Mucosa of gallbladder (tissue), 1 donor: ENCODE measurements around the gene LGALS16. TPM values are rescaled to one million over a fixed set of nuclear protein-coding genes. Genes with fewer than 3 reads are reported as not detected.
"Not testable (repeated sequence)": the region's sequence is repeated elsewhere in the genome, so short reads cannot be mapped to it uniquely, and the experiment has no call there.

ENCODE experiments used
- DNase-seq: peaks from one replicate; pipeline ENCODE4 v3.0.0-alpha.2; 2020; ENCODE audit warnings: low spot score
- total RNA-seq: library from RNA; stranded (reverse); gene quantifications from one replicate; pipeline ENCODE4 v1.2.1, GENCODE V29; 2021
- donor health status: DM: no; HTN: no; CAD: no.

The LGALS16 gene, protein sequence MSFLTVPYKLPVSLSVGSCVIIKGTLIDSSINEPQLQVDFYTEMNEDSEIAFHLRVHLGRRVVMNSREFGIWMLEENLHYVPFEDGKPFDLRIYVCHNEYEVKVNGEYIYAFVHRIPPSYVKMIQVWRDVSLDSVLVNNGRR
- not detected for total RNA-seq

DNA sequence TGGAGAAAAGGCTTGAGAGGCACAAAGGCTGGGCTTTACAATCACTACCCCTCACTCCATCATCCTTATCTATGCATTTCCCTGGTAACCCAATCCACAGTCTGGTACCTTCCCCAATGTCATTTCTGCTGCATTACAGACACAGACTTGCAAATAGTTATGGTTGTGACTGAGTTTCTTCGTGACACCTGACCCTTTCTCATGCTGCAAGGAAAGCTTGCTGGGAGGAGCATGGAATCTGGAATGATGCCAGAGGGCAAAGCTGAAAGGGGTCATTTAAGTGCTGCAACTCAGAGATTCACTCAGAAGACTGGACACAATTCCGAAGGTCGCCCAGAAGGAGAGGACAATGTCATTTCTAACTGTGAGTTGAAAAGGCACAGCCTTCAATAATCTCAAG lies at the start of gene LGALS16:
LGALS16 (plus strand) TSS at position 301 of the 400 bp plus-strand sequence; CDS start at position 350, 49 bp downstream.
- DNase-seq: no peak

DNA sequence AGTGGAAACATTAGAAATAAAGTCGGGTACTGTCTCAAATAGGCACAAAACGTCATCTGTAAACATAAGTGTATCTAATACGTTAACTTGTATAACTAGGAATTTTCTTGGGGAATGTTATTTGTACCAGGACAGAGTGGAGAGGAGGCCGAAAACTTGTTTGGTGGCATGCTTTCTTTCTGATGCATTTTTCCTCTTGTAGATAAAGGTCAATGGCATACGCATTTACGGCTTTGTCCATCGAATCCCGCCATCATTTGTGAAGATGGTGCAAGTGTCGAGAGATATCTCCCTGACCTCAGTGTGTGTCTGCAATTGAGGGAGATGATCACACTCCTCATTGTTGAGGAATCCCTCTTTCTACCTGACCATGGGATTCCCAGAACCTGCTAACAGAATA lies 48.7 kb upstream of the LGALS16 start:
- no peak for DNase-seq

DNA sequence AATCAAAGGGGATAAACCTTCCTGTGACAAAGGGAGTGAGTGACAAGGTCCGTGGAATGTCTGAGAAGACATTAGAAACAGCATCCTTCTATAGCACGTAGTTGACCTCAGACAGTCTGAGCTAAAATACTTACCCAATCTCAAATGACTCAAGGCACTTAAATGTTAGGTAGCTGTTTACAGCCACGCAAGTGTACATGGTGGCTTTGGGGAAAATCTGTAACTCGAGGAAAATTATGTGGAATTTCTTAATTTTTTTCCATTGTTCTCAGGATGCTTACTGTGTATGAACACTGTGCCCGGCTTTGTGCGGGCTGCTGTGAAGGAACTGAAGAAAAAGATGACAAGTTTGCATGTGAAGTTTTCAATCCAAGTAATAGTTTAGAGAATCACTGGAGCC lies 48.2 kb upstream of the LGALS16 start:
- no peak for DNase-seq

GRCh38 chr19:39613597-39613996 lies 42.1 kb upstream of the LGALS16 start:
- no peak for DNase-seq

DNA sequence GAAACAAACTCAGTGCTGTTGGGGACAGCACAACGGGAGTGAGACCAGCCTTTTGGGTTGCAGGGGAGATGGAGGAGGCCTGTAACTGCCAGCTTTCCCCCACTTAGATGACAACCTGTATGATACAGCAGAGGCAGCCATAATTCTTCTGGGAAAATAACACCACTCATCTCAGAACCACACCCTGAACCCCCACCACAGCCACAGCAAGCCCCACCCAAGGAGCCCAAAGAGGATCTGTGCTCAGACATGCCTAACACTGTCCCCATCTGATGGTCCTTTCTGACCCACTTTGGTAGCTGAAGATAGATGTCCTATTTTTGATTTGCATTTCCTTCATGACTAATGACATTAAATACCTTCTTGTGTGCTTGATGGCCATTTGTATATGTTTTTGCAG lies 38.0 kb upstream of the LGALS16 start:
- no peak for DNase-seq

DNA sequence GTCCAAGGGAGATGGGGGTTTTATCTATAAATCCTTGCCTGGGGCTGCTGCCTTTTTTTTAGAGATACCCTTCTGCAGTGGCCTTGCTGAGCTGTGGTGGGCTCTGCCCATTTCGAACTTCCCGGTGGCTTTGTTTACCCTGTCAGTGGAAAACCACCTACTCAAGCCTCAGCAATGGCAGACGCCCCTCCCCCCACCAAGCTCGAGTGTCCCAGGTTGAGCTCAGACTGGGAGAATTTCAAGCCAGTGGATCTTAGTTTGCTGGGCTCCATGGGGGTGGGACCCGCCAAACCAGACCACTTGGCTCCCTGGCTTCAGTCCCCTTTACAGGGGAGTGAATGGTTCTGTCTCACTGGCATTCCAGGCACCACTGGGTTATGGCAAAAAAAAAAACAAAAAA lies 31.8 kb upstream of the LGALS16 start:
- no peak for DNase-seq

- not testable (repeated sequence) for DNase-seq
These were observed 28.1 kb upstream of the LGALS16 start for GRCh38 chr19:39627631-39628030.

GRCh38 chr19:39631178-39631577 lies 24.5 kb upstream of the LGALS16 start:
- DNase-seq: no peak

- DNase-seq: no peak
These were observed 24.1 kb upstream of the LGALS16 start for GRCh38 chr19:39631626-39632025.

DNA sequence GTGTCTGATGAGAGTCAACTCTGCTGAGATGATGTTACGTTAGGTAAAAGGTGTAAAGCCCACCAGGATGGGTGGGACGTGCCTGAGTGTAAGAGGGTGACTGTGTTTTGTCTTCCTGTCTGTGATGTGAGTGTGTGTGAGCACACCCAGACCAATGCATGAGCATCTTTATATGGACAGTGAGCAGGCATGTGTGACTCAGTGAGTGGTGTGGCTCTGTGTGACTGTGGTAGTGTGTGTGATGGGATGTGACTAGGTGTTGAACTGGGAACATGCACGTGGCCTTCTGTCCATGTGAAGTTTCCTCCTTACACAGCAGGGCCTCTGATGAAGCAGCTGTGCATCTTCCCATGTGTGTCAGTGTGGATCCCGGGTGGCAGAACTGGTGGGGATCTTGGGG lies 17.8 kb upstream of the LGALS16 start:
- DNase-seq: no peak

DNA sequence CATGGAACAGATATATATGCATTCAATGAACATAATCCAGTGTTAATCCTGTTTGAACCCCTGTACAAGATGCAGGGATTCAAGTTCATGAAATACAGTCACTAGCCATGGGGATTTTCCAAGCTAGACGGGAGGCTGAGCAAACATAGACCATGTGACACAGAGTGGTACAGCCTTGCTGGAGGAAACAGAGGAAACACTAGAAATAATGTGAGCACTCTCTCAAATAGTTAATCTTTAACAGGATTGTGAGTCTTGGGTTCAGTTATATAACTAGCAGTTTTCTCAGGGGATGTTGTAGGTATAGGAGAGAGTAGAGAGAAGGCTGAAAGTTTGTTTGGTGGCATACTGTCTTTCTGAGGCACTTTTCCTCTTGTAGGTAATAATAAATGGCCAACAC lies 13.9 kb upstream of the LGALS16 start:
- no peak for DNase-seq

- DNase-seq: no peak
These were observed 12.1 kb upstream of the LGALS16 start for GRCh38 chr19:39643591-39643990.

DNA sequence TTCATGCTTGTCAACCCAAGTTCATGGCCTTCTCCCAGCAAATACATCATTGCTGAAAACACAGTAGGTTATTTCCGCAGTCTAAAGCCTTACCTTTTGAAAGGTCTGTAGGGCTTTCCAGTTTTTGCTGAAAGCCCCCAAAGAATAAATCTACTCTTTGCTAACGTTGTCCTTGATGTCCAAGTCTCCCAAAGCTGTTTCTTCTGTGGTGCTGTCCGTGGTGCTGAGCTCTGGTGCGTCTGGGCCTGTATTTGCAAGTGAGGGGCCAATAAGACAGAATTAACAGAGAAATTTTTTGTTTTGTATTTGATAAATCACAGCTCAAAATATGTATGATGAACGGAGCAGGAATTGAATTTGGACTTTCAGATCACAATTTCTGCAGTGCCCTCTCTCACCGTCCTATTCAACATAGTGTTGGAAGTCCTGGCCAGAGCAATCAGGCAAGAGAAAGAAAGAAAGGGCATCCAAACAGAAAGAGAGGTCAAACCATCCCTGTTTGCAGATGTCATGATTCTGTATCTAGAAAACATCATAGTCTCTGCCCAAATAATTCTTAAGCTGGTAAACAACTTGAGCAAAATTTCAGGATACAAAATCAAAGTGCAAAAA lies 9.8 kb upstream of the LGALS16 start:
- DNase-seq: no peak

- no peak for DNase-seq
These were observed 7.8 kb upstream of the LGALS16 start for GRCh38 chr19:39647918-39648317.

- no peak for DNase-seq
These were observed 4.1 kb downstream of the LGALS16 start for GRCh38 chr19:39659791-39660190.

- no peak for DNase-seq
These were observed 4.9 kb downstream of the LGALS16 start for GRCh38 chr19:39660661-39661060.

DNA sequence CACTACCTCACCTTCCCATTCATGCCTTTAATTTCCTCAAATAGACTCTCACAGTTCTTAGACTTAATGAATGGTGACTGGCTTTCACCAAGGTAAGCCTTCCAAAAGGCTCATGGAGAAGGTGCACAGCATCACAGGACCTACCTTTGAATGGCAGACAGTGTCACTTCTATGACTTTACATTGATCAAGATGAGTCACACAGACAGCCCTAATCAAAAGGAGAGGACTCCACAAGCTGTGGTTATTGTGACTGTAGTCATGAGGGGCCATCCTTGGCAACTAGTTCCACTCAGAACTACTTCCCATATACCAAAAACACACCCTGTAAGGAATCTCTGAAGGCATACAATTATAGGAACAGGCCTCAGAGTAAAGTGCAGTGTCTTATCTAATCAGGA lies 5.9 kb downstream of the LGALS16 start:
- no peak for DNase-seq

DNA sequence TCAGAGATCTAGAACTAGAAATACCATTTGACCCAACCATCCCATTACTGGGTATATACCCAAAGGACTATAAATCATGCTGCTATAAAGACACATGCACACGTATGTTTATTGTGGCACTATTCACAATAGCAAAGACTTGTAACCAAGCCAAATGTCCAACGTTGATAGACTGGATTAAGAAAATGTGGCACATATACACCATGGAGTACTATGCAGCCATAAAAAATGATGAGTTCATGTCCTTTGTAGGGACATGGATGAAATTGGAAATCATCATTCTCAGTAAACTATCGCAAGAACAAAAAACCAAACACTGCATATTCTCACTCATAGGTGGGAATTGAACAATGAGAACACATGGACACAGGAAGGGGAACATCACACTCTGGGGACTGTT lies 14.1 kb downstream of the LGALS16 start:
- not testable (repeated sequence) for DNase-seq

GRCh38 chr19:39670998-39671397 lies 15.3 kb downstream of the LGALS16 start:
- DNase-seq: no peak

GRCh38 chr19:39671739-39672363 lies 16.1 kb downstream of the LGALS16 start:
- DNase-seq: peak; percentile 29

- no peak for DNase-seq
These were observed 16.8 kb downstream of the LGALS16 start for GRCh38 chr19:39672473-39672872.

GRCh38 chr19:39673862-39674261 lies 18.1 kb downstream of the LGALS16 start:
- DNase-seq: not testable (repeated sequence)

DNA sequence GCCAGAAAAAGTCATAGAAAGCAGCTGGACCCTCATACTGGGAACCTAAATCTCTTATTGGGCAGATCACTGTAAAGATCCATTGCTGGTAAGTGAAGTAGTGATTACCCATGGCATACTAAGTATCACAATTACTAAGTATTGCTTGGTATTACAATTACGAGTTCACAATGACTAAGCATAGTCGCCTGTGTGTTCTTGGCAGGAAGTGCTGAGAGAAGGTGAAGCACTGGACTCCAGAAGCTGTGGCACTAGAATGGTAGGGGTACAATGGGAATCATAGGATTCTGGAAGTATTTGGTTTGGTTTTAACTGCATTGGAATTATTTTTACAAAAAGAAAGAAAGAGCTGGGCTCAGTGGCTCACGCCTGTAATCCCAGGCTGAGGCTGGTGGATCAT lies 20.3 kb downstream of the LGALS16 start:
- no peak for DNase-seq
